HepG2 (cell line): ENCODE measurements around the gene ERC1. TPM values are rescaled to one million over a fixed set of nuclear protein-coding genes. Genes with fewer than 3 reads are reported as not detected.

Source experiments
- ATAC-seq: fragments of 200-7000 bp; cut with Tn5 transposase; 3 replicates; pipeline ENCODE4 v1.9.1; 2020; ENCODE audit warnings: mild to moderate bottlenecking, moderate library complexity
- BruUV-seq: library from RNA; stranded (reverse); fragments of 400-500 nt; replicated peaks from 2 replicates; lab custom pipeline; 2021; lab: Mats Ljungman, UMichigan
- CTCF ChIA-PET: fragments of 300-600 bp; formaldehyde crosslinking; extraction: SDS; loops from one replicate; lab custom pipeline; 2021; ENCODE audit warnings: low total read pairs, inconsistent platforms, low intra/inter-chr PET ratio; lab: Yijun Ruan, JAX
- POLR2A ChIA-PET: fragments of 350-600 bp; sonication (Branson Sonifier 250); formaldehyde crosslinking; loops from one replicate; lab custom pipeline; 2020; ENCODE audit warnings: antibody characterized with exemption, inconsistent platforms; lab: Yijun Ruan, JAX
- DNase-seq: peaks from one replicate; pipeline ENCODE4 v3.0.0-alpha.2; 2015; ENCODE audit warnings: low spot score
- FAIRE-seq: peaks from 3 replicates; lab custom pipeline; 2011; peaks lifted over from hg19 to GRCh38; lab: Jason Lieb, UNC
- H2AFZ ChIP-seq: one replicate; pipeline ENCODE4 v1.6.1; 2011; ENCODE audit warnings: low read length, inconsistent platforms
- H3K27ac ChIP-seq: fragments of 300-600 bp; 3 replicates; pipeline ENCODE4 v1.8.0; 2011; ENCODE audit warnings: mixed run types, mild to moderate bottlenecking, mixed read lengths, low read length, inconsistent platforms; ENCODE audit not compliant: insufficient read depth; ENCODE audit errors: extremely low read length
- H3K27me3 ChIP-seq, 2 experiments: fragments of 200-600 bp in 1 of 2; 2 replicates in 1 of 2; 3 replicates in 1 of 2; pipeline versions ENCODE4 v1.6.0 to v1.8.0; 2011; ENCODE audit warnings: low read length in 2 of 2, mild to moderate bottlenecking in 2 of 2, moderate library complexity in 2 of 2, inconsistent platforms in 1 of 2; ENCODE audit not compliant: insufficient read depth in 2 of 2, control insufficient read depth in 1 of 2
- H3K36me3 ChIP-seq, 2 experiments: fragments of 200-600 bp in 1 of 2; replicated peaks in 1 of 2; 2 replicates in 1 of 2; 3 replicates in 1 of 2; pipeline versions ENCODE4 v1.5.1 to v1.8.0; 2011; ENCODE audit warnings: low read length in 2 of 2, inconsistent platforms in 1 of 2; ENCODE audit not compliant: insufficient read depth in 2 of 2, control insufficient read depth in 1 of 2
- H3K4me1 ChIP-seq: 2 replicates; pipeline ENCODE4 v1.5.1; 2012; ENCODE audit warnings: low read length, inconsistent platforms; ENCODE audit not compliant: insufficient read depth
- H3K4me2 ChIP-seq: 2 replicates; pipeline ENCODE4 v1.6.0; 2011; ENCODE audit warnings: low read depth, low read length, inconsistent platforms
- H3K4me3 ChIP-seq, 3 experiments: fragments of 200-600 bp in 1 of 3; sonication (generic), shearing (Covaris generic) in 1 of 3; replicated peaks in 1 of 3; 2 replicates each; pipeline ENCODE4 v1.5.1; 2011 to 2016; ENCODE audit warnings: low read length in 3 of 3, inconsistent platforms in 2 of 3, low read depth in 2 of 3, mild to moderate bottlenecking in 2 of 3, control low read depth in 1 of 3, mixed read lengths in 1 of 3; ENCODE audit not compliant: insufficient read depth in 1 of 3
- H3K79me2 ChIP-seq: one replicate; pipeline ENCODE4 v1.6.1; 2011; ENCODE audit warnings: low read length, inconsistent platforms; ENCODE audit not compliant: insufficient read depth
- H3K9ac ChIP-seq: 2 replicates; pipeline ENCODE4 v1.6.0; 2011; ENCODE audit warnings: mild to moderate bottlenecking, low read depth, low read length, inconsistent platforms; ENCODE audit not compliant: insufficient read depth
- H3K9me3 ChIP-seq: 2 replicates; pipeline ENCODE4 v1.5.1; 2012; ENCODE audit warnings: mild to moderate bottlenecking, low read length
- H4K20me1 ChIP-seq: 2 replicates; pipeline ENCODE4 v1.6.0; 2011; ENCODE audit warnings: inconsistent platforms, mild to moderate bottlenecking, low read length, moderate library complexity; ENCODE audit not compliant: insufficient read depth
- GTF2F1 ChIP-seq: fragments of 150-350 bp; IDR thresholded peaks from 2 replicates; pipeline ENCODE4 v1.6.1; 2014; ENCODE audit warnings: low read length
- HMG20A ChIP-seq: IDR thresholded peaks from 2 replicates; pipeline ENCODE4 v1.6.1; 2016; ENCODE audit warnings: borderline replicate concordance
- KDM4B ChIP-seq: sonication (generic); formaldehyde crosslinking; IDR thresholded peaks from 2 replicates; pipeline ENCODE4 v1.4.0; 2020; ENCODE audit warnings: missing genetic modification reagents
- NFKBIZ ChIP-seq: IDR thresholded peaks from 2 replicates; pipeline ENCODE4 v1.6.1; 2018; ENCODE audit warnings: missing genetic modification reagents, missing compliant biosample characterization
- PPARG ChIP-seq: conservative IDR thresholded peaks from 2 replicates; pipeline ENCODE4 v1.6.1; 2016; ENCODE audit warnings: missing biosample characterization, missing genetic modification reagents
- RAD21 ChIP-seq: fragments of 450-650 bp; formaldehyde crosslinking; IDR thresholded peaks from 2 replicates; pipeline ENCODE4 v1.5.0; 2020; ENCODE audit warnings: mild to moderate bottlenecking
- SMARCE1 ChIP-seq: fragments of 450-650 bp; IDR thresholded peaks from 2 replicates; pipeline ENCODE4 v1.6.1; 2017; ENCODE audit warnings: borderline replicate concordance
- ZNF24 ChIP-seq: fragments of 450-650 bp; IDR thresholded peaks from 2 replicates; pipeline ENCODE4 v1.6.1; 2017; ENCODE audit warnings: antibody characterized with exemption, mild to moderate bottlenecking
- ZNF558 ChIP-seq: sonication (generic); formaldehyde crosslinking; IDR thresholded peaks from 2 replicates; pipeline ENCODE4 v1.9.0; 2022; ENCODE audit warnings: mild to moderate bottlenecking, missing genetic modification reagents, borderline replicate concordance
- ZNF660 ChIP-seq: sonication (generic); formaldehyde crosslinking; IDR thresholded peaks from 2 replicates; pipeline ENCODE4 v1.5.1; 2020; ENCODE audit warnings: mild to moderate bottlenecking, low read depth, missing genetic modification reagents, borderline replicate concordance
- WGBS: methylation state at CpG from one replicate; pipeline ENCODE4 v1.1.6; 2017; ENCODE audit warnings: low lambda C conversion rate; 5-methylcytosine and 5-hydroxymethylcytosine counted together
- in situ Hi-C: cut with HindIII; loops from 2 replicates; pipeline ENCODE4 v1.10.0; 2017; ENCODE audit warnings: low pct_unique_long_range_greater_than_20kb; ENCODE audit not compliant: extremely low pct_ligation_motif_present
- intact Hi-C: fragments of 100-400 bp; cut with micrococcal nuclease; formaldehyde crosslinking; loops from one replicate; pipeline ENCODE4 v1.10.0; 2022; ENCODE audit not compliant: unreplicated experiment
- polyA plus RNA-seq, 8 experiments: library from polyadenylated mRNA; depleted of rRNA in 3 of 8; stranded (reverse) in 7 of 8; unstranded in 1 of 8; fragments of >200 nt; fragmentation: Illumina TruSeq in 4 of 8; extraction: Trizol in 4 of 8; gene quantifications; 2 replicates each; pipeline versions ENCODE4 v1.2.1 to v1.2.3, GENCODE V29; 2011 to 2016; ENCODE audit warnings: low read depth in 4 of 8, missing spikeins in 1 of 8, mixed read lengths in 1 of 8; ENCODE audit not compliant: insufficient read depth in 1 of 8
- total RNA-seq, 5 experiments: library from RNA; depleted of rRNA; stranded (reverse); fragments of >200 nt; fragmentation: Illumina TruSeq; extraction: Trizol; gene quantifications; 2 replicates each; pipeline ENCODE4 v1.2.3, GENCODE V29; 2016; ENCODE audit warnings: low read depth in 1 of 5
- TF ChIP-seq, protein P1 (sequence below): sonication (generic); formaldehyde crosslinking; IDR thresholded peaks from 2 replicates; pipeline ENCODE4 v1.5.1; 2020; ENCODE audit warnings: missing genetic modification reagents, mild to moderate bottlenecking, borderline replicate concordance

ERC1 gene
- total and polyA plus RNA-seq, 2 of the 13 experiments (the other 11 are each of a cell fraction or from before 2014, with no cell fraction given): 6.1 to 12.4 TPM

DNA sequence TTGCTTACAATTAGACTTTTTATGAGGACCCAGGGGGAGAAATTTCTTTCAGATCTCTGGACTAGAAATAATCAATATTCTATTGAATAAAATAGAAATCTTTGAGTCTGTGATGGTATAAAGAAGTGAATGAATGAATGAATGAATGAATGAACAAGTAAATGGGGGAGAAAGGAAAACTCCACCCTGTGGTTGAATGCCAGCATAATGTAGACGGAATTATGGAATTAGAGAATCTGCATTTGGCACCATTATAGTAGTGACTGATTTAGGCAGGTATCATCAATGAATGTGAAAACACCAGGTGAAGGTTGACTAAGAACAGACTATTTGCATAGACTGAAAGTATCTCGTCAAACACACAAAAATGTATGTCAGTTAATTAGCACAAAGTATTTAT is 468.3 kb downstream of the ERC1 start:
- POLR2A ChIA-PET: no interaction called here
- TF ChIP-seq KDM4B (CRISPR knock-in tag) (no peak), ZNF24 (peak; percentile 40; the same call in 1 of the 2 replicates), ZNF558 (CRISPR knock-in tag) (no peak)
- no peaks in the 10 kb centered on the region for H3K27me3 ChIP-seq
- H3K9ac ChIP-seq: no peak overlapping the region
- BruUV-seq: no TSS peak
- no peaks in the 10 kb centered on the region for H4K20me1 ChIP-seq
- WGBS: 87% methylated on average over 2 of the region's 2 CpGs
- no peak overlapping the region for H2AFZ ChIP-seq
- FAIRE-seq: no peak
- H3K36me3 ChIP-seq: 0 out of 5 replicates have a peak, but pooled peaks cover 0 to 5% of the 10 kb centered on the region in 2 experiments
- no peak overlapping the region for H3K27ac ChIP-seq
- intact Hi-C loops (no loop called here), in situ Hi-C loops (no loop called here)
- DNase-seq: no peak
- H3K4me3 ChIP-seq: no peak overlapping the region
- H3K4me2 ChIP-seq: no peak overlapping the region
- no peak for ATAC-seq
- CTCF ChIA-PET: no interaction called here
- H3K79me2 ChIP-seq: no peaks in the 10 kb centered on the region
- H3K9me3 ChIP-seq: no peaks in the 10 kb centered on the region
- no peaks in the 10 kb centered on the region for H3K4me1 ChIP-seq

DNA sequence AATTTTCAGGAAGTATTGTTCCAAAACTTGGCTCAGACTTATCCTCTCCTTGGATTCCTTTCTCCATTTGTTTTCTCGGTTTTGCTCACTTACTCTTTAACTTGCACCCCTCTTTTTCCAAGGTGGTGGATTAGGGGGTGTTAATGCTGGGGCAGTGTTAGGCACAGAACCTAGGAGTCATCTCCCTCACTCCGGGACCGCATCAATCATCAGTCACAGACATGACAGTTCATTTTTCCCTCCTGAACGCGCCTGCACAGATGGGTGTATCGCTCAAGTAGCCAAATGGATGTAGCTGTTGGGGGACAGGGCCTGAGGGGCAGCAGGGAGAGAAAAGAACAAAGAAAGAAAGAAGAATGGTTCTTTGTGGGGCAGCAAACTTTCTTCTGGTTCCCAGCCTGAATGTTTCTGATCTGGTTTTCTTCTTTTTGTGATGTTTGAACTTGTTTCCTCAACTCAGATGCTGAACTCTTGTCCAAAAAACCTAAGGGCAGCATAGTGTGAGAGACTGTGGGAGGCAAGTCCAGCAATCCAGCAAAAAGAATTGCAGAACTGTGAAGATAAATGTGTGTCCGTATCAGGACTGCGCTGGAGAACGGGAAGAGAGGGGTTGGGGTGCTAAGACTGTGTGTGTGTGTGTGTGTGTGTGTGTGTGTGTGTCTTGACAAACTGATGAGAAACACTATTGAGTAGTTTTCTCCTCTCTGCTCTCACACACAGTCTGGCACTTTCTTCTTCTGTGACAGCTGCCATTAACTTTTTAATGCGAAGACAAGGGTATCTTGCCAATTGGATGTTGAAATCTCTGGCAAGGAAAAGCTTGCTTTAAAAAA is 472.3 kb downstream of the ERC1 start:
- in situ Hi-C loops: no loop called here
- WGBS: 97% methylated on average over 10 of the region's 10 CpGs
- Histone ChIP-seq H3K9me3 (no peaks in the 10 kb centered on the region), H3K4me2 (no peak overlapping the region), H3K27me3 (no peaks in the 10 kb centered on the region), H4K20me1 (no peaks in the 10 kb centered on the region), H3K4me3 (no peak overlapping the region), H3K79me2 (no peaks in the 10 kb centered on the region), H3K27ac (no peak overlapping the region), H3K9ac (no peak overlapping the region), H3K4me1 (no peaks in the 10 kb centered on the region), H2AFZ (no peak overlapping the region), H3K36me3 (no peaks in the 10 kb centered on the region)
- FAIRE-seq (no peak), DNase-seq (no peak), ATAC-seq (no peak)
- CTCF ChIA-PET: no interaction called here
- no peak for TF ChIP-seq ZNF660
- TF ChIP-seq GTF2F1: no peak
- TF ChIP-seq NFKBIZ (CRISPR knock-in tag): no peak
- TF ChIP-seq SMARCE1: no peak
- TF ChIP-seq HMG20A: no peak
- no peak for TF ChIP-seq RAD21 (CRISPR knock-in tag)
- TF ChIP-seq, protein P1, sequence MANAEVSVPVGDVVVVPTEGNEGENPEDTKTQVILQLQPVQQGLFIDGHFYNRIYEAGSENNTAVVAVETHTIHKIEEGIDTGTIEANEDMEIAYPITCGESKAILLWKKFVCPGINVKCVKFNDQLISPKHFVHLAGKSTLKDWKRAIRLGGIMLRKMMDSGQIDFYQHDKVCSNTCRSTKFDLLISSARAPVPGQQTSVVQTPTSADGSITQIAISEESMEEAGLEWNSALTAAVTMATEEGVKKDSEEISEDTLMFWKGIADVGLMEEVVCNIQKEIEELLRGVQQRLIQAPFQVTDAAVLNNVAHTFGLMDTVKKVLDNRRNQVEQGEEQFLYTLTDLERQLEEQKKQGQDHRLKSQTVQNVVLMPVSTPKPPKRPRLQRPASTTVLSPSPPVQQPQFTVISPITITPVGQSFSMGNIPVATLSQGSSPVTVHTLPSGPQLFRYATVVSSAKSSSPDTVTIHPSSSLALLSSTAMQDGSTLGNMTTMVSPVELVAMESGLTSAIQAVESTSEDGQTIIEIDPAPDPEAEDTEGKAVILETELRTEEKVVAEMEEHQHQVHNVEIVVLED (CRISPR knock-in tag): no peak
- TF ChIP-seq PPARG (CRISPR knock-in tag): no peak
- POLR2A ChIA-PET: no interaction called here
- intact Hi-C loops: no loop called here
- no TSS peak for BruUV-seq
